NCI-H1417 treated with DMSO at 0.1 percent for 48 hours (cell line): ENCODE results near the gene NKAPL.

Experiments used
- DNase-seq: peaks from one replicate; lab custom pipeline; 2025; lab: John Stamatoyannopoulos, UW

NKAPL gene

GRCh38 chr6:28245206-28245941, 13.7 kb upstream of the NKAPL start:
- no peak for DNase-seq

- no peak for DNase-seq
These were observed 10.2 kb upstream of the NKAPL start for GRCh38 chr6:28248916-28249315.

GRCh38 chr6:28250747-28251146, 8.3 kb upstream of the NKAPL start:
- no peak for DNase-seq

- DNase-seq, result no peak
These were observed 7.5 kb upstream of the NKAPL start for GRCh38 chr6:28251661-28252008.

GRCh38 chr6:28252009-28252975, 6.8 kb upstream of the NKAPL start, which contains the start of gene ZKSCAN4:
ZKSCAN4 (minus strand) TSS chr6:28252269; CDS start chr6:28251980, 289 bp downstream.
- peak; percentile 24 for DNase-seq

GRCh38 chr6:28254121-28254519, 5.0 kb upstream of the NKAPL start:
- no peak for DNase-seq

- DNase-seq, result no peak
These were observed 2.1 kb upstream of the NKAPL start for GRCh38 chr6:28257042-28257441.

GRCh38 chr6:28263922-28264321, 4.8 kb downstream of the NKAPL start:
- no peak for DNase-seq

- no peak for DNase-seq
These were observed 5.8 kb downstream of the NKAPL start for GRCh38 chr6:28264834-28265401.

- no peak for DNase-seq
These were observed 7.5 kb downstream of the NKAPL start for GRCh38 chr6:28266563-28266961.

- peak; percentile 27 for DNase-seq
These were observed 8.0 kb downstream of the NKAPL start, which contains the start of gene ZSCAN26 for GRCh38 chr6:28266962-28267694. ZSCAN26 (plus strand) TSS chr6:28267143; CDS start chr6:28271920, 4,777 bp downstream.

GRCh38 chr6:28267695-28268059, 8.6 kb downstream of the NKAPL start:
- DNase-seq, result no peak

- no peak for DNase-seq
These were observed 10.4 kb downstream of the NKAPL start for GRCh38 chr6:28269492-28269891.

- no peak for DNase-seq
These were observed 15.8 kb downstream of the NKAPL start for GRCh38 chr6:28274888-28275287.

GRCh38 chr6:28277746-28278145, 18.6 kb downstream of the NKAPL start:
- no peak for DNase-seq

GRCh38 chr6:28280595-28281287, 21.6 kb downstream of the NKAPL start:
- no peak for DNase-seq

- peak; percentile 25 for DNase-seq
These were observed 22.4 kb downstream of the NKAPL start, which contains the start of gene PGBD1 for GRCh38 chr6:28281288-28282064. PGBD1 (plus strand) TSS chr6:28281572; CDS start chr6:28283814, 2,242 bp downstream.

GRCh38 chr6:28282926-28283325, 23.8 kb downstream of the NKAPL start:
- no peak for DNase-seq

- DNase-seq, result no peak
These were observed 32.5 kb downstream of the NKAPL start for GRCh38 chr6:28291573-28291972.

GRCh38 chr6:28295326-28295725, 36.2 kb downstream of the NKAPL start:
- DNase-seq, result no peak
